Activated naive CD4-positive, alpha-beta T cell treated with anti-CD3 and anti-CD28 coated beads for 36 hours (primary cell): ENCODE measurements around the gene SUPT16H. TPM values are rescaled to one million over a fixed set of nuclear protein-coding genes. Genes with fewer than 3 reads are reported as not detected.
"Not testable (repeated sequence)": the region's sequence is repeated elsewhere in the genome, so short reads cannot be mapped to it uniquely, and the experiment has no call there.

Experiments
- CTCF ChIA-PET: fragments of 350-600 bp; sonication (Branson Sonifier 250); formaldehyde crosslinking; loops from one replicate; lab custom pipeline; 2021; ENCODE audit warnings: antibody characterized with exemption; lab: Charles Lee
- DNase-seq: peaks from one replicate; pipeline ENCODE4 v3.0.0-alpha.2; 2020
- H3K27ac Mint-ChIP-seq: one replicate; pipeline ENCODE4 v1.8.0; 2021; ENCODE audit warnings: mild to moderate bottlenecking, mixed read lengths
- H3K27me3 Mint-ChIP-seq: one replicate; pipeline ENCODE4 v1.8.0; 2021; ENCODE audit warnings: low read depth, mixed read lengths
- H3K36me3 Mint-ChIP-seq: one replicate; pipeline ENCODE4 v1.8.0; 2021; ENCODE audit warnings: low read depth, mixed read lengths
- H3K4me1 Mint-ChIP-seq: one replicate; pipeline ENCODE4 v1.8.0; 2021; ENCODE audit warnings: low read depth, mixed read lengths
- H3K4me3 Mint-ChIP-seq: one replicate; pipeline ENCODE4 v1.8.0; 2021; ENCODE audit warnings: mild to moderate bottlenecking, moderate library complexity, mixed read lengths
- H3K9me3 Mint-ChIP-seq: one replicate; pipeline ENCODE4 v1.8.0; 2021; ENCODE audit warnings: mixed read lengths
- intact Hi-C: fragments of 100-400 bp; cut with micrococcal nuclease; formaldehyde crosslinking; loops from one replicate; pipeline ENCODE4 v1.15.1; 2023
- total RNA-seq, 2 experiments: library from RNA; stranded (reverse); gene quantifications; one replicate each; pipeline ENCODE4 v1.2.3, GENCODE V29; 2021

The SUPT16H gene
- total RNA-seq, 2 experiments from 2014 or later = 164 to 165 TPM

DNA sequence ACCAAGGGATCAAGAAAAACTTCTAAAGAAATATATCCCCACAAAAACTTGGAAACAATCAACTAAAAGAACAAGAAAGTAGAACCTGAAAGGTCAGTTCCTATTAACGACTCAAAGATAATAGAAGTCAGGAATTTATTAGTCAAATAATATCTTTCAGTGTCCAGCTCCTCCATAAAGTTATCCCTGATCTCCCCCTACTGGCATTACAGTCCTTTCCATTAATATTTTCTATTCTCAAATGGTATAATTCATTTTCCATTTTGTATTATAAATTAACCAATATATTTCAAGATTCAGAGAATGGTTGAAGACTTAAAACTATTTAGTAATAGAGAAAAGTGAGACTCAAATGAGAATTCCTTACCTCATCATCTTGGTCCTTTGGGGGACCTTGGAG is 11.6 kb upstream of the SUPT16H start:
- Mint-ChIP-seq H3K27ac (no peak overlapping the region), H3K27me3 (no peaks in the 10 kb centered on the region), H3K36me3 (peaks cover 59% of the 10 kb centered on the region), H3K9me3 (no peaks in the 10 kb centered on the region), H3K4me1 (no peaks in the 10 kb centered on the region), H3K4me3 (no peak overlapping the region)
- CTCF ChIA-PET = no interaction called here
- DNase-seq = no peak
- intact Hi-C loops = no loop called here

DNA sequence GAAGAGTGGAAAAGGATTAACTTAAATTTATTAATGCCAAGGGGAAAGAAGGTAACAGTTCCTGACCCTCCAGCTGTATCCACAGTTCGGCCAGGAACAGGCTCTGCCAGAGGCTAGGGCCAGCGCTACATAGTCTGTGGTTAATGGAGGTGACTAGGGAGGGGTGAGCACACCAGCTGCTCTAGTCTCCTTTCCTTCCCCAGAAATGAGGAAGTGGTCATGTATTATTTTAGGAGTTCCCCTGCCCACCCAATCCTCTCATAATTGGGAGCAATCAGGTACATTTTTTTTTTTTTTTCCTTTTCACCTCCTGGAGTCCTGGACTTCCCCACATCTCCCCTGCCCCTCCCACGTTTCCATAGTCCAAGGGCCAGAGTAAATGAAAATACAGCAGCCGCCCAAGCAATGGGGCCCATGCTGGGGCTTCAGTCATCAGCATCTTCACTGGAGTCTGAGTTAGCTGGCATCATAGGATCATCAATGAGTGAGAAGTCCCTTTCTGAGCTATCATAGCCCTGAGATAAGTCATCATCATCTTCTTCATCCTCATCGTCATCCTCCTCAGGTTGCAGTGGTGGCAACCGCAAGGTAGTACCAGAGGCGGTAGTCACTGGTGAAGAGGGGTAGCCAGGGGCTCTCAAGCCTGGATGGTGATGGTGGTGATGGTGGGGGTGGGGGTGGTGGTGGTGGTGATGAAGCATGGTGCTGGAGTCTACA is 1.5 kb upstream of the SUPT16H start:
- H3K27ac Mint-ChIP-seq = peak overlapping the region; percentile 99
- intact Hi-C loops = loop anchor here (10.0 kb wide), 1 partner anchor 1199 kb away; the partner anchor contains the start of gene DAD1
- peaks cover 34% of the 10 kb centered on the region for H3K36me3 Mint-ChIP-seq
- CTCF ChIA-PET = interaction anchor here (0.5 kb wide), 1 partner anchor 39 kb away, joined by 3 read pairs; no protein-coding TSS in a partner anchor
- H3K27me3 Mint-ChIP-seq = no peaks in the 10 kb centered on the region
- DNase-seq = no peak
- no peaks in the 10 kb centered on the region for H3K9me3 Mint-ChIP-seq
- H3K4me1 Mint-ChIP-seq = peaks cover 29% of the 10 kb centered on the region
- H3K4me3 Mint-ChIP-seq = peak overlapping the region; percentile 98

DNA sequence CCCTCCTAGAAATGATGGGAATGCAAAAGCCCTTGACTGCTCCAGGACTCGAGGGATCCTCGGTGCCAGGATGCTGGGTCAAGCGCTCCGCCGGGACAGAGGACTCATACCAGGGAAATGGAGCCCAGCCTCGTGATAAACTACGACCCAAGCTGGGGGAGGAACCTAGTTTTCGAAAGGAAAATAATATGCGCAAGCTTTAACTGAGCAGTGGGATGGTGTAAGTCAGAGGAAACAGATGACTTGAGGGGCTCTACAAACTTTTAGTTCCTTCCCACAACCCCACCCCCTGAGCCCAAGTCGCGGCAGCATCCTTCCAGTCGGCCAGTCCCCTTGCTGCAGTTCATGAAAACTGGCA is 654 bp upstream of the SUPT16H start:
- CTCF ChIA-PET = interaction anchor here (1.0 kb wide), 2 partner anchors 39 to 72 kb away, joined by 4 read pairs; partner anchors contain the start of gene CHD8
- Mint-ChIP-seq H3K4me3 (peak overlapping the region; percentile 98), H3K9me3 (no peaks in the 10 kb centered on the region), H3K27ac (peak overlapping the region; percentile 99), H3K4me1 (peaks cover 33% of the 10 kb centered on the region), H3K36me3 (peaks cover 36% of the 10 kb centered on the region), H3K27me3 (no peaks in the 10 kb centered on the region)
- intact Hi-C loops = loop anchor here (1.0 to 10.0 kb wide), 13 partner anchors 30 to 1200 kb away; partner anchors contain the start of genes CHD8, DAD1, HNRNPC and METTL3
- DNase-seq = peak; percentile 68

DNA sequence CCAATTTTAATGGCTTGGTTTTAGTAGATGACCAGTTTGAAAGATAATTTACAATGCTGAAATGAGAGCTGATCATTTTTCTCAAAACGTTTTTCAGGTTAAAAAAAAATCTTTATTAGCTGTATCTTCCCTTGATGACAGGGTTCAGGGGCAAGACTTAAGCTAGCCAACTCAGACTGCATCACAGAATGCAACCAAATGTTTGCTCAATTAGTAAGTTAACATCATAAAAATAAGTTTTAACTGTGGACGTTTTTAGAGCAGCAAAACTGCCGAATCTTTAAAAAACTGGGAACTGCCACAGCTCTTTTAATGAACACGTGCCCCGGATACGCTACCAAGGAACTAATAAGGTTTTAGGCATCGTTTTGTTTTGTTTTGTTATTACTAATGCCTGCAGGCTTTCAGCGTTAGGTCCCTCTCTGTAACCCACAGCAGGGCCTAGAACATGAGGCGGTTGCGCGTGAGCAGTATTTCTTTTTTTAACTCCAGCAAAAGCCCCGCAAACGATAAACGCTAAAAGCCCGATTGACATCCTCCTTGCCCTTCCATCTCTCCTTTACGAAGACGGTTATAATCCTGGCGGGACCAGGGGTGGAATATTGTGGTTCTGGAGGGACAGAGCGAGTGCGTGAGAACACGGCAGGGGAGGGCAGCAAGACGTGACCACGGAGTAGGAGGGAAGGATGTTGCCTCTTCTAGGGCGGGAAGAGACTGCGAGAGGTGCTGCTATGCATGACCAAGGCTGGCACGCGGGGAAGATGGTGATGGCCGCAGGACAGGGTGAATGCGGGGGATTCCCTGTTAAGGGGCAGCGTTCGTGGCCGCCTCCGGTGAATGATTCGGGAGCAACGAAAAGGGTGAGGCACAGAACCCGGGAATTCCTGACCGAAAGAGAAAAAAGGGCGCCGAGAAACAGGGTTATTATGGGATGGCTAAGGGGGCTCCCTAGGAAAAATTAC is 652 bp downstream of the SUPT16H start:
- Mint-ChIP-seq H3K36me3 (peaks cover 31% of the 10 kb centered on the region), H3K4me3 (peak overlapping the region; percentile 98), H3K27ac (peak overlapping the region; percentile 99), H3K9me3 (no peaks in the 10 kb centered on the region), H3K27me3 (no peaks in the 10 kb centered on the region), H3K4me1 (peaks cover 38% of the 10 kb centered on the region)
- intact Hi-C loops = loop anchor here (5.0 to 10.0 kb wide), 3 partner anchors 161 to 1202 kb away; partner anchors contain the start of genes DAD1 and RNASE4
- peak; percentile 51 for DNase-seq
- CTCF ChIA-PET = interaction anchor here (0.7 to 1.0 kb wide), 6 partner anchors 19 to 115 kb away, joined by 3 to 7 read pairs (median 4); partner anchors contain the start of genes RAB2B and TOX4

DNA sequence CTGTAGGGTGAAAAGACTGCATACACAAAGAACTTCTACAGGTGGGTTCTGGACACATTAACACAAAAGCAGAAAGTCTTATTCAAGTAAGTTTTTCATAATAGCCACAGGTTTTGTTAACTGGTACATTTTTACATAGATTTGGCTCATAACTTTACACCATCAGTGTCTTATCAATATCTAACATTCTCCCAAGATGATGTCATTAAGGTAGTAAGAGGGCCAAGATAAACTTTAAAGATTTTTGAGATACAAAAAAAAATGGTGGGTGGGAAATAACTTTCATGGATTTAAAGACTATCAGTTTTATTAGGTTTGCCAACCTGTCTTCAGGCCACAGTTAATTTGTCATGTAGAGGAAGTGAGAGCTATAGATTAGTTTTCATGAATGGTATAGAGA is 1.7 kb downstream of the SUPT16H start:
- CTCF ChIA-PET = interaction anchor here (0.7 to 0.9 kb wide), 4 partner anchors 20 to 114 kb away, joined by 3 to 4 read pairs (median 3); no protein-coding TSS in a partner anchor
- DNase-seq = no peak
- intact Hi-C loops = loop anchor here (5.0 to 10.0 kb wide), 3 partner anchors 160 to 1203 kb away; partner anchors contain the start of genes DAD1 and RNASE4
- Mint-ChIP-seq H3K36me3 (peaks cover 30% of the 10 kb centered on the region), H3K4me1 (peaks cover 49% of the 10 kb centered on the region), H3K27ac (peak overlapping the region; percentile 99), H3K27me3 (no peaks in the 10 kb centered on the region), H3K4me3 (peak overlapping the region; percentile 98), H3K9me3 (no peaks in the 10 kb centered on the region)

DNA sequence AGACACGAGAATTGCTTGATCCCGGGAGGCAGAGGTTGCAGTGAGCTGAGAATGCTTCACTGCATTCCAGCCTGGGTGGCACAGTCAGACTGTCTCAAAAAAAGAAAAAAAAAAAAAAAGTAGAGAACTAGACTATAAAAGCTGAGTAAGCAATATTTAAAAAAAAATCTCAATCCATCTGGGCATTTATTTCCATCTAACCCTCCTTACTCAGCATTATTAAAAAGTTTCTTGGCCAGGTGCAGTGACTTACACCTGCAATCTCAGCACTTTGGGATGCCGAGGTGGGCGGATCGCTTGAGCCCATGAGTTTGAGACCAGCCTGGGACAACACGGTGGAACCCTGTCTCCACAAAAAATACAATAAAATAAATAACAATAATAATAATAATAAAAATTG is 4.5 kb downstream of the SUPT16H start:
- Mint-ChIP-seq H3K27ac (no peak overlapping the region), H3K9me3 (no peaks in the 10 kb centered on the region), H3K4me1 (peaks cover 45% of the 10 kb centered on the region), H3K4me3 (no peak overlapping the region), H3K27me3 (no peaks in the 10 kb centered on the region), H3K36me3 (peaks cover 22% of the 10 kb centered on the region)
- DNase-seq = no peak
- CTCF ChIA-PET = interaction anchor here (1.3 kb wide), 1 partner anchor 15 kb away, joined by 3 read pairs; no protein-coding TSS in a partner anchor
- intact Hi-C loops = no loop called here

DNA sequence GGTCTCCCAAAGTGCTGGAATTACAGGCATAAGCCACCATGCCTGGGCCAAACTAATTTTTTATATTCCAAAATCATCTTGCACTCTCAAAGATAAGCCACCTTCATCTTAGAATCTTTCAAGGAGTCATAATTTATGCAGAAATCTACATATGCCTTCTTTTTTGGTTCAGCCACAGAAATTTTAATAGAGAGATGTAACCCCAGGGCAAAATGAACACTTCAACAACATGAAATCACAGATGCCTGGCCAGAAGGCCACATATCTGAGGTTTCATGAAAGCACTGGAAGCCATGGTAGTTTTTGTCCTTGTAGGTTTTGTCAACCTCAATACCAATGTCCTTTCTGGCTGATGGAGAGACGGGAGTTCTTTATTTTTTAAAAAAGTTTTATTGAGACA is 9.8 kb downstream of the SUPT16H start:
- CTCF ChIA-PET = no interaction called here
- H3K4me1 Mint-ChIP-seq = peaks cover 23% of the 10 kb centered on the region
- H3K4me3 Mint-ChIP-seq = no peak overlapping the region
- H3K36me3 Mint-ChIP-seq = peaks cover 34% of the 10 kb centered on the region
- intact Hi-C loops = no loop called here
- DNase-seq = no peak
- H3K27ac Mint-ChIP-seq = no peak overlapping the region
- H3K27me3 Mint-ChIP-seq = no peaks in the 10 kb centered on the region
- H3K9me3 Mint-ChIP-seq = no peaks in the 10 kb centered on the region

DNA sequence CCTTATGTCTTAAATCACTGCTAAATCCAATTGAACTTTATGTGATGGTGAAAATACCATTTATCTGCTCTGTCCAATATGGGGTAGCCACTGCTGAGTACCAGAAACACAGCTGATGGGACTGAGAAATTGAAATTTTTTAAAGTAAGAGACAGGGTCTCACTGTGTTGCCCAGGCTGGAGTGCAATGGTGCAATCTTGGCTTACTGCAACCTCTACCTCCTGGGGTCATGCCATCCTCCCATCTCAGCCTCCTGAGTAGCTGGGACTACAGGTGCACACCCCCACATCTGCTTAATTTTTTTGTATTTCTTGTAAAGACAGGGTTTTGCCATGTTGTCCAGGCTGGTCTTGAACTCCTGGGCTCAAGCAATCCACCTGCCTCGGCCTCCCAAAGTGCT is 11.0 kb downstream of the SUPT16H start:
- H3K4me3 Mint-ChIP-seq, H3K27ac Mint-ChIP-seq, H3K27me3 Mint-ChIP-seq, DNase-seq, H3K9me3 Mint-ChIP-seq, intact Hi-C loops, CTCF ChIA-PET: not testable (repeated sequence)
- Mint-ChIP-seq H3K36me3 (peaks cover 40% of the 10 kb centered on the region), H3K4me1 (peaks cover 15% of the 10 kb centered on the region)

DNA sequence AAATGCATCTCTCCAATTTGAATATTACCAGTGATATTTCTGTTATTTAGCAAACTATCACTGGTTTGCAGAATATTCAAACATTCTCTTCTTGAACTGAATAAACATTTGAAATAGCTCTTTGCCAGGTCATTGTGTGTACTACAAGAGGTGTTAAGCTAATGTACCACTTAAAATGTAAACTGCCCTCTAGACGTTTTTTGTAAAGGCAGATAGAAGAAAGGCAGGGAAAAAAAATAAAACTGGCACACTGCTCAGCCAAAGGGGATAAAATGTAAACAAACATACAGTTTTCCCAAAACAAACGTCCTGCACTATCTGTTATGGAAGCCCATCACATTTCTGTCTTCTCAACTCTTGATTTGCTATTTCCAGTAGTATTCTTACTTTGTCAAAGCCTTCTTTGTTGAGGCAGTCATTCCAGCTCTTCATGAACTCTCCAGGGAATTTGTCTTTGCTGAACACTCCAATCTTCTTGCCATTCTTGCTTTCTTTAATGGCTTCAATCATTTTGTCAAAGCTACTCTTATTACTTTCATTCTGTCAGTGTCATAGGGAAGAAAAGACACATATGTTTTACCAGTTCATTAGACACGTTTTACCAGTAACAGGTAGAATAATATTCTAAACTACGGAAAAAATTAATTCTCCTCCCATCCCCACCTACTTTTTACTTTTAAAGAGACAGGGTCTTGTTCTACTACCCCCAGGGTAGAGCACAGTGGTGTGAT is 13.7 kb downstream of the SUPT16H start:
- CTCF ChIA-PET = interaction anchor here (1.0 to 1.3 kb wide), 2 partner anchors 11 to 86 kb away, joined by 3 to 6 read pairs; no protein-coding TSS in a partner anchor
- H3K4me1 Mint-ChIP-seq = peaks cover 3% of the 10 kb centered on the region
- no peaks in the 10 kb centered on the region for H3K9me3 Mint-ChIP-seq
- no peak overlapping the region for H3K27ac Mint-ChIP-seq
- intact Hi-C loops = no loop called here
- H3K27me3 Mint-ChIP-seq = no peaks in the 10 kb centered on the region
- no peak overlapping the region for H3K4me3 Mint-ChIP-seq
- no peak for DNase-seq
- H3K36me3 Mint-ChIP-seq = peaks cover 51% of the 10 kb centered on the region

DNA sequence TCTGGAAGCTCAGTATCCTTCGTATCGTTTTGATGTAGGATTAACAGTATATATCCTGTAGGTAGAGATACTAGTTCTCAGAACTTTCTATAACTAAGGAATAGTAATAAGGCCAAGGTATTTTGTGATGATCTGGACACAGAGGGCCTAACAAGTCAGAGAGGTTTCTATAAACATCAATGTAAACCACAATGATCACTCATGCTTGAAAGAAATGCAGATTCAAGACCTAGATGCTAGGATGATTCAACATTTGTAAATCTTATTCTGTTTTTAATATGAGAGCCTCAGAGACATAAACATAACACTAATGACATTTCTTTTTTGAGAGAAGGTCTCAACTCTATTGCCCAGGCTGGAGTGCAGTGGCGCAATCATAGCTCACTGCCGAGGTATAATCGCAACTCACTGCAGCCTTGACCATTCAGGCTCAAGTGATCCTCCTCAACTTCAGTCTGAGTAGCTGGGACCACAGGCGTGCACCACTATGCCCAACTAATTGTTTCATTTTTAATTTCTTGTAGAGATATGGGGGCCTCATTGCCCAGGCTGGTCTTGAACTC is 16.2 kb downstream of the SUPT16H start:
- no peaks in the 10 kb centered on the region for H3K27me3 Mint-ChIP-seq
- H3K27ac Mint-ChIP-seq = no peak overlapping the region
- no peaks in the 10 kb centered on the region for H3K4me1 Mint-ChIP-seq
- no peak for DNase-seq
- intact Hi-C loops = no loop called here
- H3K36me3 Mint-ChIP-seq = peaks cover 57% of the 10 kb centered on the region
- H3K4me3 Mint-ChIP-seq = no peak overlapping the region
- CTCF ChIA-PET = interaction anchor here (0.7 to 1.0 kb wide), 2 partner anchors 126 to 485 kb away, joined by 3 read pairs; no protein-coding TSS in a partner anchor
- no peaks in the 10 kb centered on the region for H3K9me3 Mint-ChIP-seq

DNA sequence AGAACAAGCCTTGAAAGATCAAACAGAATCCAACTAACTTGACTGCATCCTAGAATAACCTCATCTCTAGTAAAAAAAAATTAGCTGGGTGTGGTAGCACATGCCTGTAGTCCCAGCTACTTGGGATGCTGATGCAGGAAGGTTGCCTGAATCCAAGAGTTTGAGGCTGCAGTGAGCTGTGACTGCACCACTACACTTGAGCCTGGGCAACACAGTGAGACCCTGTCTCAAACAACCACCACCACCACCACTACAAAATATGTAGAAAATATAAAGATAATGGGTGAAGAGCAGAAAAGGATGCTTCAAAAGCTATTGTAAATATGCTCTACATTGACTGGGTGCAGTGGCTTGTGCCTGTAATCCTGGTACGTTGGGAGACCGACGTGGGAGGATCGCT is 27.3 kb downstream of the SUPT16H start:
- CTCF ChIA-PET = no interaction called here
- intact Hi-C loops = no loop called here
- H3K4me1 Mint-ChIP-seq = no peaks in the 10 kb centered on the region
- no peak overlapping the region for H3K4me3 Mint-ChIP-seq
- no peak overlapping the region for H3K27ac Mint-ChIP-seq
- no peaks in the 10 kb centered on the region for H3K27me3 Mint-ChIP-seq
- DNase-seq = no peak
- H3K9me3 Mint-ChIP-seq = no peaks in the 10 kb centered on the region
- H3K36me3 Mint-ChIP-seq = peaks cover 68% of the 10 kb centered on the region
